ENCODE data around the gene NRG3.

- TF ChIP-seq YY1 (IDR thresholded peaks at IDR 0.05; ENCODE audit: insufficient read depth, insufficient read length), result no peak
- TF ChIP-seq ZNF274 (IDR thresholded peaks at IDR 0.05; ENCODE audit: low read depth, low read length), result no peak
- no peak for TF ChIP-seq SUZ12 (IDR thresholded peaks at IDR 0.05; ENCODE audit: extremely low read depth, insufficient read depth, insufficient read length)
Observed at GRCh38 chr10:81862596-81862995, 12.4 kb upstream of the NRG3 start.

Measured in NT2/D1 (cell line).